Measurements from ENCODE around the gene PRKD1. TPM values are rescaled to one million over a fixed set of nuclear protein-coding genes. Genes with fewer than 3 reads are reported as not detected.

The PRKD1 gene
- total RNA-seq, 1 donor from 2014 or later, result 0.53 TPM

DNA sequence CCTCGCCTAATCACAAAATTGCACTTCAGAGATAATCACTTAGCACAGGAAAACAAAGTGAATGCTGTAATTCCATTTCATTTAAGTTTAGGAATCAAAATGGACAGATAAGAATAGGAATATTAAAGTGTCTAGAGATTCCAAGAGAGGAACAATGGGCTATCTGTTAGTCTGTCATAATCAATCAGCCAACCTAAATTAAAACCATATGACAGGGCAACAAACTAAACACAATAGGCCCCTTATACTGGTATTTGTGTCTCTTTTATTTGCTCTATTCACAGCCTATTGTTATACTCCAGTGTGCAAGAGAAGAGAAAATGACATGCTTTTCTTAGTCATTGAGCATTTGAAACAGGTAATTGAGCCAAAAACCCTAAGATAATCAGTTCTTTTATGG lies 259.4 kb downstream of the PRKD1 start:
- TF ChIP-seq, protein P1, sequence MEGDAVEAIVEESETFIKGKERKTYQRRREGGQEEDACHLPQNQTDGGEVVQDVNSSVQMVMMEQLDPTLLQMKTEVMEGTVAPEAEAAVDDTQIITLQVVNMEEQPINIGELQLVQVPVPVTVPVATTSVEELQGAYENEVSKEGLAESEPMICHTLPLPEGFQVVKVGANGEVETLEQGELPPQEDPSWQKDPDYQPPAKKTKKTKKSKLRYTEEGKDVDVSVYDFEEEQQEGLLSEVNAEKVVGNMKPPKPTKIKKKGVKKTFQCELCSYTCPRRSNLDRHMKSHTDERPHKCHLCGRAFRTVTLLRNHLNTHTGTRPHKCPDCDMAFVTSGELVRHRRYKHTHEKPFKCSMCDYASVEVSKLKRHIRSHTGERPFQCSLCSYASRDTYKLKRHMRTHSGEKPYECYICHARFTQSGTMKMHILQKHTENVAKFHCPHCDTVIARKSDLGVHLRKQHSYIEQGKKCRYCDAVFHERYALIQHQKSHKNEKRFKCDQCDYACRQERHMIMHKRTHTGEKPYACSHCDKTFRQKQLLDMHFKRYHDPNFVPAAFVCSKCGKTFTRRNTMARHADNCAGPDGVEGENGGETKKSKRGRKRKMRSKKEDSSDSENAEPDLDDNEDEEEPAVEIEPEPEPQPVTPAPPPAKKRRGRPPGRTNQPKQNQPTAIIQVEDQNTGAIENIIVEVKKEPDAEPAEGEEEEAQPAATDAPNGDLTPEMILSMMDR (IDR thresholded peaks at IDR 0.05; ENCODE audit: insufficient read depth, low read length, severe bottlenecking), result no peak
- FAIRE-seq (no peak), DNase-seq (ENCODE audit: low read depth) (no peak)
- Histone ChIP-seq H3K27me3 (ENCODE audit: control insufficient read depth, insufficient read depth, low read length) (no peaks in the 10 kb centered on the region), H3K4me3 (ENCODE audit: low read depth, low read length) (no peak overlapping the region), H3K36me3 (ENCODE audit: control insufficient read depth, insufficient read depth, low read length) (no peaks in the 10 kb centered on the region)

GRCh38 chr14:29664515-29664914 lies 263.1 kb downstream of the PRKD1 start:
- H3K27me3 ChIP-seq (ENCODE audit: control insufficient read depth, insufficient read depth, low read length), result no peaks in the 10 kb centered on the region
- FAIRE-seq, result no peak
- H3K4me3 ChIP-seq (ENCODE audit: low read depth, low read length), result no peak overlapping the region
- no peak for DNase-seq (ENCODE audit: low read depth)
- TF ChIP-seq, protein P1 (IDR thresholded peaks at IDR 0.05; ENCODE audit: insufficient read depth, low read length, severe bottlenecking), result no peak
- H3K36me3 ChIP-seq (ENCODE audit: control insufficient read depth, insufficient read depth, low read length), result no peaks in the 10 kb centered on the region

DNA sequence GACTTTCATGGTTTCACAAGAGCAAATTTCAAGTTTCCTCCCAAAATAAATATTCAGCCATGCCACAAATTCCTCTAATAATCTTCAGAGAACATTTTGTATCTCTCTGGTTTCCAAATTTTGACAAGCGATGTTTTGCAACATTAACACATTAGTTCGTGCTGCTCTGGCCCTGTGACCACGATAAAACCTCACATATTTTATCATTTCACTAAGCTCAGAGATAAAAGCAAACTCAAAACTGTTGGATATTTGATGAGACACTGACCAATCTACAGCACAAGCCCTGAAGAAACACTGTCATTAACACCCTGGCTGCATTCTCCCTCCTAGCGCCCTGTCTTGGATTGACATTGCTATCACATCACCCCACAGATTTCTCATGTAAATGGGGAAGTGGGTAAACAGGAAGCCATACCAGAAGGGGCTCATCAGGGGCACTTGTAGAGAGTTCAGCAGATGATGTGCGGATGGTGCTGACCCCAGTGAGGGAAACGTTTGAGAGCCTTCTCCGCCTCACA lies 264.3 kb downstream of the PRKD1 start:
- Histone ChIP-seq H3K4me3 (ENCODE audit: low read depth, low read length) (no peak overlapping the region), H3K36me3 (ENCODE audit: control insufficient read depth, insufficient read depth, low read length) (no peaks in the 10 kb centered on the region), H3K27me3 (ENCODE audit: control insufficient read depth, insufficient read depth, low read length) (no peaks in the 10 kb centered on the region)
- FAIRE-seq (no peak), DNase-seq (ENCODE audit: low read depth) (no peak)
- TF ChIP-seq, protein P1 (IDR thresholded peaks at IDR 0.05; ENCODE audit: insufficient read depth, low read length, severe bottlenecking), result no peak

GRCh38 chr14:29654901-29655550 lies 272.6 kb downstream of the PRKD1 start:
- Histone ChIP-seq H3K36me3 (ENCODE audit: control insufficient read depth, insufficient read depth, low read length) (no peaks in the 10 kb centered on the region), H3K27me3 (ENCODE audit: control insufficient read depth, insufficient read depth, low read length) (no peaks in the 10 kb centered on the region), H3K4me3 (ENCODE audit: low read depth, low read length) (no peak overlapping the region)
- FAIRE-seq (no peak), DNase-seq (ENCODE audit: low read depth) (peak; percentile 72)
- TF ChIP-seq, protein P1 (IDR thresholded peaks at IDR 0.05; ENCODE audit: insufficient read depth, low read length, severe bottlenecking), result no peak

DNA sequence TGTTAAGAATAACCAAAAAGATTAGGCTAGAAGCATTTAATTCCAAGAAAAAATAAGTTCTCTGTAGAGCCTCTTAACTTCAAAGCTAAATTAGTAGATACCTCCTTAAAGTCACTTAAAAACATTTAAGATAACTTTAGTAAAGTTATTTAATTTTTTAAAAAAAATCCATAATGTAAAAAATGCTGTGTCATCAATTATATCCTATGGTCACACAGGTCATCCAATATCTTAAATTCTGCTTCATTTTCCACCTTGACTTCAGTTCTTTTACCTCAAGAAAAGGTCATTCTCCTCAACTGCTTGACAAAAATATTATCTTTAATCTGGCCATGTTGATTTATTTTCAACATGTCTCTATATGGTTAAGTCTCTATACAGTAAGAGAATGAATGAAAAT lies 274.3 kb downstream of the PRKD1 start:
- DNase-seq (ENCODE audit: low read depth), result no peak
- TF ChIP-seq, protein P1 (IDR thresholded peaks at IDR 0.05; ENCODE audit: insufficient read depth, low read length, severe bottlenecking), result no peak
- Histone ChIP-seq H3K36me3 (ENCODE audit: control insufficient read depth, insufficient read depth, low read length) (no peaks in the 10 kb centered on the region), H3K27me3 (ENCODE audit: control insufficient read depth, insufficient read depth, low read length) (no peaks in the 10 kb centered on the region), H3K4me3 (ENCODE audit: low read depth, low read length) (no peak overlapping the region)
- no peak for FAIRE-seq

- FAIRE-seq, result no peak
These were observed 275.1 kb downstream of the PRKD1 start for GRCh38 chr14:29652571-29652970.

More at GRCh38 chr14:29652571-29652970, 275.1 kb downstream of the PRKD1 start:
- TF ChIP-seq, protein P1 (IDR thresholded peaks at IDR 0.05; ENCODE audit: insufficient read depth, low read length, severe bottlenecking), result no peak
- no peak for DNase-seq (ENCODE audit: low read depth)
- no peak overlapping the region for H3K4me3 ChIP-seq (ENCODE audit: low read depth, low read length)
- no peaks in the 10 kb centered on the region for H3K27me3 ChIP-seq (ENCODE audit: control insufficient read depth, insufficient read depth, low read length)
- H3K36me3 ChIP-seq (ENCODE audit: control insufficient read depth, insufficient read depth, low read length), result no peaks in the 10 kb centered on the region
